KMS-11 (cell line): ENCODE data around the gene COPS3.

ENCODE experiments used
- H2AFZ ChIP-seq: fragments of 200-600 bp; sonication (generic); 2 replicates; pipeline ENCODE4 v1.6.1; 2016; ENCODE audit warnings: antibody characterized with exemption, mixed run types, low read depth
- H3K27ac ChIP-seq: fragments of 200-600 bp; sonication (generic); 2 replicates; pipeline ENCODE4 v1.6.1; 2016; ENCODE audit warnings: mild to moderate bottlenecking, mixed run types
- H3K27me3 ChIP-seq: fragments of 200-600 bp; sonication (generic); 2 replicates; pipeline ENCODE4 v1.6.1; 2017; ENCODE audit warnings: mild to moderate bottlenecking, low read depth, mixed run types, moderate library complexity; ENCODE audit not compliant: insufficient read depth
- H3K36me3 ChIP-seq: fragments of 200-600 bp; sonication (generic); 2 replicates; pipeline ENCODE4 v1.6.1; 2017; ENCODE audit warnings: mild to moderate bottlenecking, mixed run types; ENCODE audit not compliant: insufficient read depth
- H3K4me1 ChIP-seq: fragments of 200-600 bp; sonication (generic); 2 replicates; pipeline ENCODE4 v1.6.1; 2016; ENCODE audit warnings: mild to moderate bottlenecking, low read depth, mixed run types; ENCODE audit not compliant: poor library complexity, severe bottlenecking
- H3K4me2 ChIP-seq: fragments of 200-600 bp; sonication (generic); 2 replicates; pipeline ENCODE4 v1.7.0; 2016; ENCODE audit warnings: mild to moderate bottlenecking, mixed run types
- H3K4me3 ChIP-seq: fragments of 200-600 bp; sonication (generic); IDR thresholded peaks from 2 replicates; pipeline ENCODE4 v1.6.1; 2017; ENCODE audit warnings: low read depth, low read length, mixed read lengths; ENCODE audit not compliant: insufficient read depth
- H3K79me2 ChIP-seq: fragments of 200-600 bp; sonication (generic); 2 replicates; pipeline ENCODE4 v1.6.1; 2016; ENCODE audit warnings: low read depth, mixed run types; ENCODE audit not compliant: insufficient read depth
- H3K9ac ChIP-seq: fragments of 200-600 bp; sonication (generic); 2 replicates; pipeline ENCODE4 v1.6.1; 2016; ENCODE audit warnings: mild to moderate bottlenecking, mixed run types
- H4K20me1 ChIP-seq: fragments of 200-600 bp; sonication (generic); 2 replicates; pipeline ENCODE4 v1.6.1; 2016; ENCODE audit warnings: mild to moderate bottlenecking, mixed run types; ENCODE audit not compliant: insufficient read depth
- TF ChIP-seq, protein P1 (sequence below): fragments of 200-600 bp; sonication (generic); conservative IDR thresholded peaks from 2 replicates; pipeline ENCODE4 v1.6.1; 2017; ENCODE audit warnings: low read depth, mild to moderate bottlenecking, antibody characterized with exemption, low read length, moderate library complexity, mixed read lengths

The COPS3 gene

GRCh38 chr17:17216236-17216635 lies 64.8 kb downstream of the COPS3 start:
- no peaks in the 10 kb centered on the region for H3K4me1 ChIP-seq
- H3K4me3 ChIP-seq: no peak overlapping the region
- no peaks in the 10 kb centered on the region for H3K79me2 ChIP-seq
- no peak overlapping the region for H3K27ac ChIP-seq
- no peaks in the 10 kb centered on the region for H3K27me3 ChIP-seq
- no peak overlapping the region for H3K9ac ChIP-seq
- TF ChIP-seq, protein P1, sequence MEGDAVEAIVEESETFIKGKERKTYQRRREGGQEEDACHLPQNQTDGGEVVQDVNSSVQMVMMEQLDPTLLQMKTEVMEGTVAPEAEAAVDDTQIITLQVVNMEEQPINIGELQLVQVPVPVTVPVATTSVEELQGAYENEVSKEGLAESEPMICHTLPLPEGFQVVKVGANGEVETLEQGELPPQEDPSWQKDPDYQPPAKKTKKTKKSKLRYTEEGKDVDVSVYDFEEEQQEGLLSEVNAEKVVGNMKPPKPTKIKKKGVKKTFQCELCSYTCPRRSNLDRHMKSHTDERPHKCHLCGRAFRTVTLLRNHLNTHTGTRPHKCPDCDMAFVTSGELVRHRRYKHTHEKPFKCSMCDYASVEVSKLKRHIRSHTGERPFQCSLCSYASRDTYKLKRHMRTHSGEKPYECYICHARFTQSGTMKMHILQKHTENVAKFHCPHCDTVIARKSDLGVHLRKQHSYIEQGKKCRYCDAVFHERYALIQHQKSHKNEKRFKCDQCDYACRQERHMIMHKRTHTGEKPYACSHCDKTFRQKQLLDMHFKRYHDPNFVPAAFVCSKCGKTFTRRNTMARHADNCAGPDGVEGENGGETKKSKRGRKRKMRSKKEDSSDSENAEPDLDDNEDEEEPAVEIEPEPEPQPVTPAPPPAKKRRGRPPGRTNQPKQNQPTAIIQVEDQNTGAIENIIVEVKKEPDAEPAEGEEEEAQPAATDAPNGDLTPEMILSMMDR: no peak
- no peaks in the 10 kb centered on the region for H3K36me3 ChIP-seq
- no peaks in the 10 kb centered on the region for H4K20me1 ChIP-seq
- no peak overlapping the region for H2AFZ ChIP-seq
- no peak overlapping the region for H3K4me2 ChIP-seq

DNA sequence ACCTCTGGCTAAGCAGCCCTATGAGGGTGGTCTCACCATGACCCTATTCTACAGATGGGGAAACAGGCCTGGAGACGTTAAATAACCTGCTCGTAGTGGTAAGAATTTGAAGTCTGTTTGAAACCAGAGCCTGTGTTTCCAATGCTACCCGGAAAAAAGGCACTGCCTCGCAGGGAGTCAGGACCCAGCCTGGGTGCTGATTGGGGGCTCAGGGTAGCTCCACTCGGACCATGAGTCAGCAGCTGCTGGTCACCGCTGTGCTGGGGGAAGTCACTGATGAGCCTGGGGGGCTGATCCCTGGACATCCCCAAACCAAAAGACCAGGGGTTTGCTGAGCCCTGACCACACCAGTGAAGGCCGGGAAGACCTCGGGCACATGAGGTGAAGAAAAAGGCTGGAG lies 65.5 kb downstream of the COPS3 start:
- no peaks in the 10 kb centered on the region for H3K4me1 ChIP-seq
- H3K4me3 ChIP-seq: no peak overlapping the region
- no peaks in the 10 kb centered on the region for H3K79me2 ChIP-seq
- H3K9ac ChIP-seq: no peak overlapping the region
- H4K20me1 ChIP-seq: no peaks in the 10 kb centered on the region
- H3K36me3 ChIP-seq: no peaks in the 10 kb centered on the region
- no peaks in the 10 kb centered on the region for H3K27me3 ChIP-seq
- H3K4me2 ChIP-seq: no peak overlapping the region
- TF ChIP-seq, protein P1: no peak
- no peak overlapping the region for H3K27ac ChIP-seq
- no peak overlapping the region for H2AFZ ChIP-seq

DNA sequence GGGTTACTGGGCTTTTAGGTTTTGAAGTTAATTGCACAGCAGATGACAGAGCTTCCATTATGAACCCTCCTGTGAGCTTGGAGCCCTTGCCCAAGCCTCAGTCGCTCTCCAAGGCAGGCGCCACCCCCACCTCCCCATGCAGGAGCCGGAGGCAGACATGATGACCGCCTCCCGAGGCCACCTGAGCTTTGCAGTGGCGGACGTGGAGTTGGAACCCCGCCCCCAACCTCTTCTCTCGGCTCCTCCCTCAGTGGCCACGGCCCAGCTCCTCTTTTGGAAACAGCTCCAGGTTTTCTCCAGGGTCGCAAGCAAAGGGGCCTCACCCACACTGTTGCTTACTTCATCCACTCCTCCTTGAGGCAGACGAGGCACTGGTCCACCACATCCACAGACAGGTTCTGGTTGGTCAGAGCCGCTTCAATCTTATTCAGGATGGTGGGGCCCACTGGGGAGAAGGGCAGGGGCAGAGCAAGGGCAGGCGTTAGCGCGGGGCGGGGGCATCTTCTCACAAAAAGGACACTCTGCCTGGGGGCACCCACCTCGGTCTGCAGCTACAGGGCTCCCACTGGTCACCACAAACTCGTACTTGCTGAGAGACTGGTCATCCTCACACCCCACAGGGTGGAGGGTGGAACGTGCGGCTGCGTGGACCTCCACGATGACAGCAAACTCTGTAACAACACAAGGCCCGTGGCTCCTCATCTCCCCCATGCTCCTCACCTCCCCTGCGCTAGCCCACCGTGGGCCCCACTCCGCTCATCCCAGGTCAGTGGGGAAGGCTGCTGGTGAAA lies 66.2 kb downstream of the COPS3 start:
- Histone ChIP-seq H3K4me1 (no peaks in the 10 kb centered on the region), H3K36me3 (no peaks in the 10 kb centered on the region), H3K4me2 (no peak overlapping the region), H3K27me3 (no peaks in the 10 kb centered on the region), H3K27ac (no peak overlapping the region), H3K9ac (no peak overlapping the region), H4K20me1 (no peaks in the 10 kb centered on the region), H3K79me2 (no peaks in the 10 kb centered on the region), H3K4me3 (no peak overlapping the region), H2AFZ (no peak overlapping the region)
- TF ChIP-seq, protein P1: no peak

DNA sequence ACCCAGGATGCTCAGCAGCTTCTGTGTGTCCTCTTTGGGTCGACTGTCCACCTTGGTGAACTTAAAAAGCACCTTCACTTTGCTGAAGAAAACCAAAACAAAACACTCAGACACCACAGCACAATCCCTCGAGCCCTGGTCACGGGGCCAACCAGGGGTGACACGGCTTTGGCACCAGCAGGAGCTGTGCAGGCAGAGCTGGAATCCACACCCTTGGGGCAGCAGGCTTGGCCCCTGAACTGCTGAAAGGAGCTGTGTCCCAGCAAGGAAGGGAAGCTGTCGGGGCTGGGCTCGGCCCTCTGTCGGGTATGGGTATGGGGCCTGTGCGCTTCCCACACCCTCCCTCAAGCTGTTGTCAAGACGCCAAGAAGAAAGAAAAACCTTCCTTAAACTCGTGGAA lies 67.3 kb downstream of the COPS3 start:
- no peaks in the 10 kb centered on the region for H3K36me3 ChIP-seq
- no peaks in the 10 kb centered on the region for H4K20me1 ChIP-seq
- H3K27me3 ChIP-seq: no peaks in the 10 kb centered on the region
- no peak overlapping the region for H3K9ac ChIP-seq
- no peak overlapping the region for H3K27ac ChIP-seq
- H3K4me3 ChIP-seq: no peak overlapping the region
- no peak overlapping the region for H3K4me2 ChIP-seq
- no peak overlapping the region for H2AFZ ChIP-seq
- TF ChIP-seq, protein P1: no peak
- no peaks in the 10 kb centered on the region for H3K79me2 ChIP-seq
- no peaks in the 10 kb centered on the region for H3K4me1 ChIP-seq
